GM21825 (cell line): ENCODE results near the gene LEKR1.
A peak's percentile ranks its signal among the peaks of the same experiment; 100 is the strongest.

Experiments
- ATAC-seq: cut with Tn5 transposase; IDR thresholded peaks from one replicate; pipeline ENCODE4 v1.9.1; 2021; ENCODE audit warnings: mild to moderate bottlenecking, moderate library complexity; ENCODE audit not compliant: unreplicated experiment

Gene LEKR1

GRCh38 chr3:156973954-156974353, 147.8 kb downstream of the LEKR1 start:
- no peak for ATAC-seq

GRCh38 chr3:156974931-156975330, 148.8 kb downstream of the LEKR1 start:
- ATAC-seq: no peak

- ATAC-seq: no peak
Measured at GRCh38 chr3:156975721-156976120, 149.6 kb downstream of the LEKR1 start.

GRCh38 chr3:156976933-156977332, 150.8 kb downstream of the LEKR1 start:
- no peak for ATAC-seq

- ATAC-seq: peak; percentile 91
Measured at GRCh38 chr3:156978481-156978961, 152.4 kb downstream of the LEKR1 start.

GRCh38 chr3:156981005-156981404, 154.9 kb downstream of the LEKR1 start:
- ATAC-seq: no peak

- ATAC-seq: no peak
Measured at GRCh38 chr3:156983559-156983958, 157.4 kb downstream of the LEKR1 start.

GRCh38 chr3:156985711-156986110, 159.6 kb downstream of the LEKR1 start:
- no peak for ATAC-seq

GRCh38 chr3:156987946-156988345, 161.8 kb downstream of the LEKR1 start:
- ATAC-seq: no peak

- ATAC-seq: no peak
Measured at GRCh38 chr3:156997351-156997750, 171.2 kb downstream of the LEKR1 start.

GRCh38 chr3:157001221-157001957, 175.2 kb downstream of the LEKR1 start:
- no peak for ATAC-seq

- ATAC-seq: no peak
Measured at GRCh38 chr3:157021679-157022078, 195.5 kb downstream of the LEKR1 start.

GRCh38 chr3:157023226-157023625, 197.1 kb downstream of the LEKR1 start:
- ATAC-seq: no peak

GRCh38 chr3:157026091-157026490, 199.9 kb downstream of the LEKR1 start:
- no peak for ATAC-seq

GRCh38 chr3:157027861-157028745, 201.9 kb downstream of the LEKR1 start:
- ATAC-seq: no peak

- ATAC-seq: no peak
Measured at GRCh38 chr3:157029365-157029790, 203.2 kb downstream of the LEKR1 start.

GRCh38 chr3:157030712-157031111, 204.6 kb downstream of the LEKR1 start:
- ATAC-seq: no peak

- ATAC-seq: no peak
Measured at GRCh38 chr3:157033001-157033400, 206.8 kb downstream of the LEKR1 start.

- no peak for ATAC-seq
Measured at GRCh38 chr3:157040456-157040855, 214.3 kb downstream of the LEKR1 start.

- ATAC-seq: no peak
Measured at GRCh38 chr3:157042226-157042625, 216.1 kb downstream of the LEKR1 start.

- ATAC-seq: no peak
Measured at GRCh38 chr3:157043771-157044170, 217.6 kb downstream of the LEKR1 start.
